PC-3 (cell line): ENCODE measurements around the gene SRSF5. TPM values are rescaled to one million over a fixed set of nuclear protein-coding genes. Genes with fewer than 3 reads are reported as not detected.
"Not testable (repeated sequence)": the region's sequence is repeated elsewhere in the genome, so short reads cannot be mapped to it uniquely, and the experiment has no call there.

Source experiments
- ATAC-seq: fragments of 200-7000 bp; cut with Tn5 transposase; 2 replicates; pipeline ENCODE4 v1.9.1; 2020; ENCODE audit warnings: mild to moderate bottlenecking, moderate library complexity
- BruUV-seq: library from RNA; stranded (reverse); fragments of 400-500 nt; replicated peaks from 2 replicates; lab custom pipeline; 2021; lab: Mats Ljungman, UMichigan
- CTCF ChIA-PET: fragments of 300-600 bp; sonication (Branson Sonifier 250); formaldehyde crosslinking; loops from one replicate; lab custom pipeline; 2022; ENCODE audit warnings: antibody characterized with exemption; lab: Charles Lee
- POLR2A ChIA-PET: fragments of 300-600 bp; sonication (Branson Sonifier 250); formaldehyde crosslinking; loops from one replicate; lab custom pipeline; 2022; ENCODE audit warnings: antibody characterized with exemption; ENCODE audit not compliant: unreplicated experiment; lab: Charles Lee
- DNase-seq: peaks from one replicate; pipeline ENCODE4 v3.0.0-alpha.2; 2015
- H2AFZ ChIP-seq: fragments of 300-600 bp; sonication (generic); 2 replicates; pipeline ENCODE4 v1.6.0; 2016; ENCODE audit warnings: antibody characterized with exemption, low read length
- H3F3A ChIP-seq: fragments of 300-600 bp; sonication (generic); one replicate; pipeline ENCODE4 v1.6.0; 2017; ENCODE audit warnings: antibody characterized with exemption, low read length, control low read depth, mild to moderate bottlenecking; ENCODE audit not compliant: unreplicated experiment
- H3K27ac ChIP-seq: fragments of 300-600 bp; sonication (generic); 2 replicates; pipeline ENCODE4 v1.5.1; 2016; ENCODE audit warnings: mild to moderate bottlenecking, low read length
- H3K27me3 ChIP-seq: fragments of 300-600 bp; sonication (generic); 2 replicates; pipeline ENCODE4 v1.6.1; 2016; ENCODE audit warnings: low read length, mixed read lengths
- H3K36me3 ChIP-seq: fragments of 300-600 bp; sonication (generic); 2 replicates; pipeline ENCODE4 v1.6.1; 2016; ENCODE audit warnings: low read depth, mixed run types, low read length, mixed read lengths
- H3K4me1 ChIP-seq: fragments of 300-600 bp; sonication (generic); 2 replicates; pipeline ENCODE4 v1.5.1; 2016; ENCODE audit warnings: low read length; ENCODE audit not compliant: insufficient read depth
- H3K4me2 ChIP-seq: fragments of 300-600 bp; sonication (generic); 2 replicates; pipeline ENCODE4 v1.6.0; 2016; ENCODE audit warnings: low read length
- H3K4me3 ChIP-seq: fragments of 300-600 bp; sonication (generic); 2 replicates; pipeline ENCODE4 v1.5.1; 2016; ENCODE audit warnings: mild to moderate bottlenecking, low read length, mixed read lengths
- H3K79me2 ChIP-seq: fragments of 300-600 bp; sonication (generic); 2 replicates; pipeline ENCODE4 v1.6.1; 2017; ENCODE audit warnings: low read length, mixed read lengths
- H3K9ac ChIP-seq: fragments of 300-600 bp; sonication (generic); 2 replicates; pipeline ENCODE4 v1.6.0; 2016; ENCODE audit warnings: mild to moderate bottlenecking, low read length
- H3K9me2 ChIP-seq: fragments of 300-600 bp; sonication (generic); replicated peaks from 2 replicates; pipeline ENCODE4 v1.6.1; 2016; ENCODE audit warnings: mixed run types, low read length, mixed read lengths
- H3K9me3 ChIP-seq: fragments of 300-600 bp; sonication (generic); 2 replicates; pipeline ENCODE4 v1.6.1; 2016; ENCODE audit warnings: low read length, mixed read lengths
- H4K20me1 ChIP-seq: fragments of 300-600 bp; sonication (generic); 2 replicates; pipeline ENCODE4 v1.6.1; 2016; ENCODE audit warnings: low read length, mixed read lengths
- CTCF ChIP-seq: fragments of 300-600 bp; sonication (generic); conservative IDR thresholded peaks from 2 replicates; pipeline ENCODE4 v1.5.1; 2017; ENCODE audit warnings: antibody characterized with exemption, low read depth, mild to moderate bottlenecking, low read length
- EZH2 ChIP-seq: fragments of 300-600 bp; sonication (generic); IDR thresholded peaks from one replicate; pipeline ENCODE4 v1.6.1; 2017; ENCODE audit warnings: antibody characterized with exemption, mild to moderate bottlenecking, low read length; ENCODE audit not compliant: unreplicated experiment
- EZH2phosphoT487 ChIP-seq: fragments of 300-600 bp; sonication (generic); IDR thresholded peaks from 2 replicates; pipeline ENCODE4 v1.6.1; 2018; ENCODE audit warnings: mild to moderate bottlenecking, antibody characterized with exemption, low read length, borderline replicate concordance
- intact Hi-C: fragments of 100-400 bp; cut with micrococcal nuclease; formaldehyde crosslinking; loops from 2 replicates; pipeline ENCODE4 v1.9.0; 2023
- total RNA-seq: library from RNA; depleted of rRNA; stranded (reverse); fragments of >200 nt; gene quantifications from 2 replicates; pipeline ENCODE4 v1.2.3, GENCODE V29; 2014

Gene SRSF5
- total RNA-seq, 1 experiment from 2014 or later: 213 TPM

GRCh38 chr14:69720912-69721311, 46.0 kb upstream of the SRSF5 start:
- Histone ChIP-seq H3K4me2 (no peak overlapping the region), H3K9me3 (no peaks in the 10 kb centered on the region), H3K4me1 (0 out of 2 replicates have a peak, but pooled peaks cover 4% of the 10 kb centered on the region), H3F3A (no peaks in the 10 kb centered on the region), H3K27me3 (no peaks in the 10 kb centered on the region), H2AFZ (no peak overlapping the region), H3K36me3 (no peaks in the 10 kb centered on the region), H3K4me3 (no peak overlapping the region), H3K9me2 (no peaks in the 10 kb centered on the region), H3K79me2 (no peaks in the 10 kb centered on the region), H4K20me1 (no peaks in the 10 kb centered on the region), H3K9ac (no peak overlapping the region), H3K27ac (no peak overlapping the region)
- CTCF ChIA-PET: no interaction called here
- no peak for TF ChIP-seq CTCF
- no TSS peak for BruUV-seq
- intact Hi-C loops: no loop called here
- DNase-seq: no peak
- POLR2A ChIA-PET: no interaction called here
- no peak for ATAC-seq

- no peaks in the 10 kb centered on the region for H3F3A ChIP-seq
- no peak overlapping the region for H3K27ac ChIP-seq
- peak overlapping the region; percentile 87 for H3K4me2 ChIP-seq
- H3K36me3 ChIP-seq: no peaks in the 10 kb centered on the region
- H4K20me1 ChIP-seq: no peaks in the 10 kb centered on the region
- no peaks in the 10 kb centered on the region for H3K9me3 ChIP-seq
- no peaks in the 10 kb centered on the region for H3K27me3 ChIP-seq
- H3K79me2 ChIP-seq: no peaks in the 10 kb centered on the region
- no peaks in the 10 kb centered on the region for H3K9me2 ChIP-seq
- peak overlapping the region; percentile 46 for H3K9ac ChIP-seq
- H3K4me3 ChIP-seq: peak overlapping the region; percentile 65
- POLR2A ChIA-PET: no interaction called here
- H3K4me1 ChIP-seq: 0 out of 2 replicates have a peak, but pooled peaks cover 4% of the 10 kb centered on the region
- DNase-seq (peak; percentile 82), ATAC-seq (peak; percentile 96)
- intact Hi-C loops: loop anchor here (1.0 to 2.0 kb wide), 4 partner anchors 64 to 192 kb away; no protein-coding TSS in a partner anchor
- CTCF ChIA-PET: interaction anchor here (0.6 to 1.4 kb wide), 6 partner anchors 10 to 482 kb away, joined by 3 to 15 read pairs (median 4); no protein-coding TSS in a partner anchor
- BruUV-seq: no TSS peak
- peak overlapping the region; percentile 89 for H2AFZ ChIP-seq
- no peak for TF ChIP-seq EZH2phosphoT487
- no peak for TF ChIP-seq EZH2
- peak; percentile 99 for TF ChIP-seq CTCF
Observed at GRCh38 chr14:69726761-69727511, 40.0 kb upstream of the SRSF5 start.

- H3K36me3 ChIP-seq: no peaks in the 10 kb centered on the region
- no peaks in the 10 kb centered on the region for H4K20me1 ChIP-seq
- no peak overlapping the region for H3K4me2 ChIP-seq
- POLR2A ChIA-PET: no interaction called here
- TF ChIP-seq CTCF (no peak), EZH2 (no peak), EZH2phosphoT487 (no peak)
- H3K79me2 ChIP-seq: no peaks in the 10 kb centered on the region
- ATAC-seq: no peak
- no peaks in the 10 kb centered on the region for H3K9me2 ChIP-seq
- no peak overlapping the region for H3K9ac ChIP-seq
- no peak overlapping the region for H3K27ac ChIP-seq
- H3K4me3 ChIP-seq: no peak overlapping the region
- no peaks in the 10 kb centered on the region for H3F3A ChIP-seq
- no peaks in the 10 kb centered on the region for H3K9me3 ChIP-seq
- DNase-seq: no peak
- no peaks in the 10 kb centered on the region for H3K27me3 ChIP-seq
- no TSS peak for BruUV-seq
- intact Hi-C loops: loop anchor here (1.0 to 2.0 kb wide), 4 partner anchors 65 to 193 kb away; no protein-coding TSS in a partner anchor
- 0 out of 2 replicates have a peak, but pooled peaks cover 4% of the 10 kb centered on the region for H3K4me1 ChIP-seq
- CTCF ChIA-PET: no interaction called here
- peak overlapping the region; percentile 89; the same call in 1 of the 2 replicates for H2AFZ ChIP-seq
Observed at GRCh38 chr14:69727860-69728259, 39.1 kb upstream of the SRSF5 start.

GRCh38 chr14:69731919-69732598, 34.9 kb upstream of the SRSF5 start:
- H3K4me1 ChIP-seq, H3K4me3 ChIP-seq, H3K36me3 ChIP-seq, DNase-seq, H3K27me3 ChIP-seq, POLR2A ChIA-PET, H3K79me2 ChIP-seq, H3K4me2 ChIP-seq, H3F3A ChIP-seq, CTCF ChIA-PET, H4K20me1 ChIP-seq, BruUV-seq, ATAC-seq, H3K9me2 ChIP-seq, H2AFZ ChIP-seq, H3K27ac ChIP-seq, H3K9me3 ChIP-seq, H3K9ac ChIP-seq: not testable (repeated sequence)
- intact Hi-C loops: loop anchor here (1.0 kb wide), 3 partner anchors 71 to 295 kb away; no protein-coding TSS in a partner anchor
